Measurements from ENCODE around the gene PTPRT. TPM values are rescaled to one million over a fixed set of nuclear protein-coding genes. Genes with fewer than 3 reads are reported as not detected.

The PTPRT gene
- polyA plus RNA-seq, 1 experiment, result not detected

- no peak for TF ChIP-seq CTCF (IDR thresholded peaks at IDR 0.05; ENCODE audit: insufficient read depth, low read depth, low read length)
- H3K4me3 ChIP-seq (ENCODE audit: low read depth, low read length), result no peak overlapping the region
- ChIA-PET CTCF (no interaction called here), POLR2A (no interaction called here)
- H3K27me3 ChIP-seq (ENCODE audit: control insufficient read depth, insufficient read depth, low read length), result no peaks in the 10 kb centered on the region
- no peaks in the 10 kb centered on the region for H3K36me3 ChIP-seq (ENCODE audit: control insufficient read depth, insufficient read depth, low read length)
- no peak for DNase-seq (ENCODE audit: low read depth)
Observed at GRCh38 chr20:43014206-43014605, 175.5 kb downstream of the PTPRT start.

- ChIA-PET CTCF (no interaction called here), POLR2A (no interaction called here)
- no peaks in the 10 kb centered on the region for H3K27me3 ChIP-seq (ENCODE audit: control insufficient read depth, insufficient read depth, low read length)
Observed at GRCh38 chr20:43011491-43011890, 178.2 kb downstream of the PTPRT start.

GRCh38 chr20:43009532-43009931, 180.2 kb downstream of the PTPRT start:
- POLR2A ChIA-PET, result no interaction called here
- Histone ChIP-seq H3K27me3 (ENCODE audit: control insufficient read depth, insufficient read depth, low read length) (no peaks in the 10 kb centered on the region), H3K4me3 (ENCODE audit: low read depth, low read length) (no peak overlapping the region), H3K36me3 (ENCODE audit: control insufficient read depth, insufficient read depth, low read length) (no peaks in the 10 kb centered on the region)
- no peak for TF ChIP-seq CTCF (IDR thresholded peaks at IDR 0.05; ENCODE audit: insufficient read depth, low read depth, low read length)
- CTCF ChIA-PET, result no interaction called here
- no peak for DNase-seq (ENCODE audit: low read depth)

More at GRCh38 chr20:43011491-43011890, 178.2 kb downstream of the PTPRT start:
- TF ChIP-seq CTCF (IDR thresholded peaks at IDR 0.05; ENCODE audit: insufficient read depth, low read depth, low read length), result no peak
- no peaks in the 10 kb centered on the region for H3K36me3 ChIP-seq (ENCODE audit: control insufficient read depth, insufficient read depth, low read length)
- H3K4me3 ChIP-seq (ENCODE audit: low read depth, low read length), result no peak overlapping the region
- no peak for DNase-seq (ENCODE audit: low read depth)

GRCh38 chr20:43007525-43007924, 182.2 kb downstream of the PTPRT start:
- no peak overlapping the region for H3K4me3 ChIP-seq (ENCODE audit: low read depth, low read length)
- DNase-seq (ENCODE audit: low read depth), result no peak
- no peaks in the 10 kb centered on the region for H3K36me3 ChIP-seq (ENCODE audit: control insufficient read depth, insufficient read depth, low read length)
- POLR2A ChIA-PET, result no interaction called here
- CTCF ChIA-PET, result no interaction called here
- H3K27me3 ChIP-seq (ENCODE audit: control insufficient read depth, insufficient read depth, low read length), result no peaks in the 10 kb centered on the region
- no peak for TF ChIP-seq CTCF (IDR thresholded peaks at IDR 0.05; ENCODE audit: insufficient read depth, low read depth, low read length)

GRCh38 chr20:43006651-43007375, 182.9 kb downstream of the PTPRT start:
- ChIA-PET CTCF (no interaction called here), POLR2A (no interaction called here)
- Histone ChIP-seq H3K4me3 (ENCODE audit: low read depth, low read length) (no peak overlapping the region), H3K27me3 (ENCODE audit: control insufficient read depth, insufficient read depth, low read length) (no peaks in the 10 kb centered on the region), H3K36me3 (ENCODE audit: control insufficient read depth, insufficient read depth, low read length) (no peaks in the 10 kb centered on the region)
- no peak for TF ChIP-seq CTCF (IDR thresholded peaks at IDR 0.05; ENCODE audit: insufficient read depth, low read depth, low read length)
- DNase-seq (ENCODE audit: low read depth), result no peak

Measured in BJ (cell line).